Germinal center (tissue), 1 donor: Measurements from ENCODE around the gene PRLHR.
"Not testable (repeated sequence)": the region's sequence is repeated elsewhere in the genome, so short reads cannot be mapped to it uniquely, and the experiment has no call there.

Experiments used
- DNase-seq: peaks from one replicate; pipeline ENCODE4 v3.0.0; 2012; ENCODE audit warnings: mixed read lengths, low spot score

The PRLHR gene

DNA sequence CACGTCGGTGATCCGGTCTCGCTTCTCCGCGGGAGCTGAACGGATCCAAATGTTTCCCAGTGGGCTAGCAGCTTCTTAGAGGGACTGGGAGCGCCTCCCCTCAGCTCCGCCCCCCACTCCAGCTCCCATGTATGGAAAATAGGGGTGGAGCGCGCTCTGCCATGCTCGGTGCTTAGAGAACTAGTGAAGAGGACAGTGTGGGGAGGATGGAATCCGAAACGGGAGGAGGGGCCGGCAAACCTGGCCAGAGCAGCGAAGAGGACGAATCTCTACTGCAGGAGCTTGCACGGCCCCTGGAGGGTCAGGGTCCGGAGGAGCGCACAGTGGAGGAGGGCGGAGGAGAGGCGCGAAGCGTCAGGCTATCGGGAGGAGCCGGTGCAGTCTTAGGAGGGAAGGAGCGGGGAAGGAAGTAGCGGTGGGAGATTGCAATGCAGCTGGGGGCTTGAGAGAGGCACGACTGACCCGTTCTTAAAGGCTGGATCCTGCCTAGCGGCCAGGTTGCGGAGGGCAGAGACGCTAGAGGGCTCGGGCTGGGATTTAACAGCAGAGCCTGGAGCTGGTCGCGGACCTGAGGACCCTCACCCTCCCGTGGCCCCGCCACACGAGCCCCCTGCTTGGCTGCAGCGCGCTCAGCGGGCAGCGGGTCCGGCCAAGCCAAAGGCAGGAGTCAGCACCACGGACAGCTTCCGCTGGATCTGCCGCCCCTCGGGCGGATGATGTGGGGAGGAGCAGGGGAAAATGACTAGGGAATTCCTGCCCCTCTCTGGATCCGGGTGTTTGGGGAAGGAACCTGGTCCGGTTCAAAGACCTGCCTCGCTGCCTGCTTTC lies at the start of gene PRLHR:
TSS of gene PRLHR (minus strand) at position 51 of the 828 bp plus-strand sequence. CDS start 404 bp downstream, outside the sequence.
- no peak for DNase-seq

DNA sequence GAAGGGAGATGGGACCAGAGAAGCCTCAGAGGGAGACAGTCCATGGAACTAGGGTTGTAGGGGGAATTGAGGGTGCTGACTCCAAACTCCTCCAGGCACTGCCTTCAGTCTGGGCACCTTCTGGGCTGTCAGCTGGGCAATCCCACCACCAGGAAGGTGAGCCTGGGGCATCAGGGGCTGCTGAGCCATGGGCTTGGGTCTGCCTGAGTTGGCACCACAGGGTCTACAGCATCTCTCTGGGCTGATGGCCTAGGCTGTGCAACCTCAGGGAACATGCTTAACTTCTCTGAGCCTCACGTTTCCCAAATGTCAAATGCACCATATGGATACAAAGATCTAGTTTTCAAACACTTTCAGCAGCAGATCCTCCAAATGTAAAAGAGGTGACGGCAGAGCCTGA lies 46.8 kb upstream of the PRLHR start:
- DNase-seq = no peak

DNA sequence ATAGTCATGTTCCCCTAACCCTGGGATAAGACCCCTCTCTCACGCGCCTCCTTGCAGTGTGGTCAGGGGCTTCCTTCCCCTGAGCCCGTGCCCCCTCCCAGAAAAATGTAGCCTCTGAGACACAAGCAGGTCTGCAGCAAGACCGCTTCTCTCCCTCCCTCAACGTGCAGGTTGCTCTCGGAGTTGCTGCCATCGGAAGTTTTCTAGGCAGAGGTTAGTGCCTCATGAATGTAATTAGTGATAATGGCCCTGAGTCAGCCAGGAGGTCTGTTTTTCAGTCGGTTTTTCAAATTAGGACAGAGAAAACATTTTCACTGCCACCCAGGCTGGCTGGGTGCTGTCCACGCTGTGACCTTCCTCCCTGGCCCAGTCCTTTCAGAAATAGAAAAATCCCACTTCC lies 43.2 kb upstream of the PRLHR start:
- no peak for DNase-seq

DNA sequence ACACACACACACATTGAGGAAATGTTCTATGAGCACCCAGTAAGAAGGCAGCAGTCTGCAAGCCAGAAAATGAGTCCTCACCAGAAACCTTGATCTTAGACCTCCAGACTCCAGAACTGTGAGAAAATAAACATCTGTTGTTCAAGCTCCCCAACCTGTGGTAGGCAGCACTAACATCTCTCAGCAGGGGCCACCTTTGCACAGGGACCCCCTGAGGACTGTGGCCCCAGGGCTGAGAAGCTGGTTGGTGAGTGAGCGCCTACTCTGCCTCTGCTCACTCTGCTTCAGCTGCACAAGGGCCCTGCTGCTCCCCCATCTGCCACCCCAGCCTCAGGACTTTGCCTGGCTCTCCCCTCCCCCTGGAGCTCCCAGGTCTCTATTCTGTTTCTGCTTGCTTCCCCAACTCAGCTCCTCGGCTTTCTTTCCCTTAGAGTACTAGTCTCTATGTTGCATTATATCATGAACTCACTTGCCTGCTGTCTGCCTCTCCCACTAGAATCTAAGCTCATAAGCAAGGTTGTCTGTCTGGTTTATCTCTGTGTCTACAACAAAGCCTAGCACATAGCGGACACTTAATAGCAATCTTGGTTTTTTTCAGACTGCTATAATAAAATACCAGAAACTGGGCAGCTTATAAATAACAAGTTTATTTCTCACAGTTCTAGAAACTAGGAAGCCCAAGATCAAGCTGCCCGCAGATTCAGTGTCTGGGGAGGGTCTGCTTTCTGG lies 40.4 kb upstream of the PRLHR start:
- DNase-seq = no peak

DNA sequence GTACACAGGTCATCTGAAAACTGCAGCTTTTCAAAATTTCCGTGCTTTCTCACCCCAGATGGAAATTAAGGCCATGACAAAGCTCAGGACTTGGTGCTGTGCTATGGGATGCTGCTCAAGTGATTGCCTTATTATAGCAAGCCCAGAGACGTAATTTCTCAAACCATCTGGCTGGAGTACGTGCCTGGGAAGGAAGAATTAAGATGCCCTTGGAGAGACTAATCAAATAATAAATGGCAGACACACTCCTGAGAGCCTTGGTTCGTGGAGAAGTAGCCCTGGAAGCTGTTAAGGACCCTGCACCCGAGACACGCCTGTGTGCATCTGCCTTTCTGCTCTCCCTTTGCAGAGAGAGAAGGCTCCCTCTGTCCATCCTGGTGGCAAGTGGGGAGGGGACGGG lies 38.3 kb upstream of the PRLHR start:
- DNase-seq = no peak

DNA sequence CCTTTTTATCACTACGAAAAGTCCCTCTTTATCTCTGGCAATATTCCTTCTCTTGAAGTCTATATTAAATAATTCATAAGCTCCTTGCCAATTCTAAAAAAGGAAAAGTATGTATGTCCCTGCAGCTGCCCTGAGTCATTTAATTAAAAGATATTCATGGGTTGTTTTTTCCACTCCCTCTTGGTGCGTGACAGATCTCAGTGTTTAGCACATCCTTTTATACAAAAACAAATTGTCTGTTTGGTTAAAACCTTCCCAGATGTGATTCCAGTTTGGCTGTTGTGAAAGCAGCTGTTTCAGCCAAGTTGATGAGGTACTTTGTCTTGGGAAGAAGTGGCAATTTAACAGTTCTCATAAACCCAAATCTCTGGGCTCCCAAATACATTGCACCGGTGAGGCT lies 33.8 kb upstream of the PRLHR start:
- DNase-seq = no peak

DNA sequence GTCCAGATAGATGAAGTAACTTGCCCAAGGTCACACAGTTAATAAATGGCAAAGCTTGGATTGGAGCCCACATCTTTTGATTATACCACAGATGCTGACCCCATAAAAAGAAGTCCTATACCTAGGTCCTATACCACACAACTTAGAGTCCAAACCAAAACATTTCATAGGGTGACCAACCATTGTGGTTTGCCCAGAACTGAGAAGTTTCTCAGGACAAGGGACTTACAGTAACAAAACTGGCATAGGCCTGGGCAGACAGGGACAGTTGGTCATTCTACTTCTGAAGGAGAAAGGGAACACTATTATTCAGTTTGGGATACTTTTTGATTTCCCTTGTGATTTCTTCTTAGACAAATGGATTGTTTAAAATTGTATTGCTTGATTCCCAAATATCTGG lies 32.9 kb upstream of the PRLHR start:
- no peak for DNase-seq

DNA sequence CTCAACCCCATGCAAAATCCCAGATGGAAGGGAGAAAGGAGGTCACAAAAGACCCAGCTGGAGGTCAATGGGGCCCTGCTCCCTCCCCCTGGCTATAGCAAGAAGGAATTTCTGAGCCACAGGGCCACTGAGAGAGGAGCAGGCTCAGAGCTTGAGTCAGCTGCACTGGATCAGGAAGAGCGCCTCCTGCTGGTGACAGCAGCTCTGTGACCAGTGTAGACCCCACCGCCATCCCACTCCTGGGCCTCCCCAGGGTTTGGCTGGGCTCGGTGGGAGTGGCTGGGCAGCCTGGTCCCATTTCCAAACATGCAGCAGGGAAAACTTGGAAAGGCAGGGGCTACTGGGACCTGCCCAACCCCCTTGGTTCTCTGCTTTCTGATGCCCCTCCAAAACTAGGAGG lies 31.5 kb upstream of the PRLHR start:
- DNase-seq = no peak

DNA sequence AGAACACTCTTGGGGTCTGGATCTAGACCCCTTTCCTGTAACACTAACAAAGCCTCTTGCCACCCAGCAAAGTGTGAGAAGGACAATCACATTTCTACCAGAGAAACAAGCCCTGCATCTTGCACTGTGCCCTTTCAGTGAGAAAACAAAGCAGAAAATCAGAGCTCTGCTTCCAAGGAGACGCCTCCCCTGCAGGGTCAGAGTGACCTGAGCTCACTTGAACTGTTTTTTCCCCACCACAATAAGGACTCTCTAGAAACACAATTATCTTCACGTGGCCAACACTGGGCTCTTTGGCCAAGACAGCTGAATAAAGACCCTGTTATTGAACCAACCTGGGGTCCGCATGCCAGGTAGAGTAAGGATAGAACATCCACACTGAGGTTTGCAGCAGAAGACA lies 30.1 kb upstream of the PRLHR start:
- no peak for DNase-seq

DNA sequence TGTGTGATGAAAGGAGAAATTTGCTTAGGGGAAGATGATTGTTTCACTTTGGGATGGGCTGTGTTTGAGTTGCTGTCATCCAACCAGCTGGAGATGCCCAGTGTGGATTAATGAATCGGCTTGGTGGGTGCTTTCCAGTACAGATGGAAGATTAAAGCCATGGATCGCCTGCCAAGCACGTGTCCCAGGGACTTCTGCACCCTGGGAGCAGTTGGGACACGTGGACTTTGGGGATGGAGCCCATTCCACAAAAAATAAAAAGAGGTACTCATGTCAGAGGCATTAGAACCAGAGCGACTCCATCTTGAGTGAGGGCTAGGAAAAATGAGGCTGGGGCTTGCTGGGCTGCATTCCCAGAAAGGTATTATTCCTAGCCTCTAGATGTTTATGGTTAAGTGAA lies 29.3 kb upstream of the PRLHR start:
- DNase-seq = no peak

DNA sequence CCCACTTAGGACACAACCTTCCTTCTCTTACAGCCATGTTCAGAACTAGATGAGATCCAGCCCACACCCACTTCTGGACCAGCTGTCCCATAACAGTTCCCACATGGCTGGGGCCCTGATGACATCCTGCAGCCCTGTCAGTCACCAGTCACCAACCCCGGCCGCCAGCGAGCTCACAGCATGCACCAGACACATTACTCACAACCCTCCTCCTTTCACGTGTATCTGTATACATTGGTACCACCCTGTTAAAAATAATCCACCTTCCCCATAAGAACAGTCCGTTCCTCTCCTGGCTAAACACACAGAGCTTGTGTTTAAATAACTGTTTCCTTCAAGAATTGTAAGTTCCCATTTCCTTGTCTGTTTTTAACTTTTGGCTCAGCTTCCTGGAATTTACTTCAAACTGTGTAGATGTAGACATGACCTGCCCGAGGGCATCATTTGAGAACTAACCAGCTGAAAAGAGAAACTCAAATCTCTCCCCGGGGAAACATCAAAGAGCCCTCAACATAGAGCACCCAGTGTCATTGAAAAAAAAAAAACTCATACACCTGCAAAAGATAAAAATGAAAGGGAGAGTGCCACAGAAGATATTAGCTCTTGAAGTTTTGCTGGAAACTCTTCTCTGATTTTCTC lies 26.0 kb upstream of the PRLHR start:
- no peak for DNase-seq

DNA sequence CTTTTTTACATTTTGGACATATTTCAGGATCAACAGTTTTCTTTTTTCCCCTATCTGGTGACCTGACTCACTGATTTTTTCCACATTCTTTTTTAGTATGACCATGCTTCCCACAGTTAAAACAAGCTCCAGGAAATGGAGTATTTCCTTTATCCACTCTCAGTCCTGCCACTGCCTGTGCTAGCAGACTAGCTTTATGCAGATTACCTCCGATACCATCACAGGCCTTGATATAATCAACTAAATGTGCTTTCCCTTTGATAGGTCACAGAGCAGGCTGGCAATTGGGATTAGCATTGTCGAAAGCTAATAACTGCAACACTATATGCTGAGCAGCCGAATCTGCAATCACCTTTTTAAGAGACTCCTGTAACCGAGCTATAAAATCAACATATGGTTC lies 18.4 kb upstream of the PRLHR start:
- not testable (repeated sequence) for DNase-seq

DNA sequence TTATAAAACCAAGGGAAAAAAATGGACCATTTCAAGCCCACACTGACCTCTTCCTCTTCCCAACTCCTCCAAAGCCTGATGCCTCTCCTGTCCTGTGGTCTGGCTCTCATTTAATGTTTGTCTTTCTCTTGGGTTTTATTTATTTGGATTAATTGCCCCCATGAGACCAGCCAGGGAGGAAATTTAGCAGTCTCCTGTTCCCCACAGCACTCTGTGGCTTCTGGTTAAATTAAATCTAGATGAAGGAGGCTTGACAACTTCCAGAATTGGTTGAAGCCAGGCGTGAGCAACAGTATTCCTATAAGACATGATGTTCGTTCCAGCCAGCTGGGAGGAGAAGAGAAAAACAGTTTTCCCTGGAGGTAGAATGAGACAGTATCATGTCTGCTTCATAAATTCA lies 15.1 kb upstream of the PRLHR start:
- DNase-seq = no peak

DNA sequence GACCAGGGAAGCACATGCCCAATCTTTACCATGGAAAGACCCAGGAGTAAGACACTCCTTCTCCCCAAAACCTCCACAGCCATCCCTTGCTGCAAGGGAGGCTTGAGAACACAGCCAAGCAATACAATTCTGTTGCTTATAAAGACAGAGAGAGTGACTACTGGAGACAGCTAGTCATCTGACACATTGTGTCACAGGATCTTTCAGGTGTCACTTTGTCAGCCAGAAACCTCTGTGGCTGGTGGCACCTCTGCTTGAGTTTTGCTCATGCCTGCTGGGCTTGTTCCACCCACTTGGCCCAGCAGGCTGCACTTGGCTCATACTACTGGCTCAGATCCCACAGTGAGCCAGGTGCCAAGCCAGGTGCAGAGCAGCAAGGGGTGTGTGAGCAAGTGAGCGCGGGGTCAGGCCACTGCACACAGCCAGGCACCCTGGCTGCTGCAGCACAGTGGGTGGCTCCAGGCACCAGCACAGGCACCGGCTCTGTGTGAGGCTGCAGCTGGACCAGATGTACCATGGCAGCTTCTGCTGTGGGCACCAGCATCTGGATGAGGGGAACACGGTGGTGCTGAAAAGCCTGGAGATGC lies 12.4 kb upstream of the PRLHR start:
- no peak for DNase-seq

DNA sequence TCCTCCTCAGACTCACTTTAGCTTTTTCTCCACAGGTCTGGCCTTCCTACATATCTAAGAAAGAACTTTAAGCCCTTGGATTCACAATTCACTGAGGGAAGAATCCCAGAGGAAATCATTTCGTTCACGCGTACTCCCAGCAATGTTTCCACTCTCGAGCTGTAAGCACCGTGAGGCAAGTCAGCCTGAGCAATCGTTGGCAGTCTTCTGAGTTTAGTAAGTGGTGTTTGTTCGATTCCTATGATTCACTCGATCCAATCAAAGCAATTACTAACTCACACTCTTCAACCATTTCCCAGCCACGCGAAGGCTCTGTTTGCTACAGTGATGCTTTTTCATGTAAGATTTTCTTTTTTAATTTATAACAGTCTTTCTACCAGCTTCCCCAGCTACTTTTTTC lies 10.2 kb upstream of the PRLHR start:
- DNase-seq = no peak

DNA sequence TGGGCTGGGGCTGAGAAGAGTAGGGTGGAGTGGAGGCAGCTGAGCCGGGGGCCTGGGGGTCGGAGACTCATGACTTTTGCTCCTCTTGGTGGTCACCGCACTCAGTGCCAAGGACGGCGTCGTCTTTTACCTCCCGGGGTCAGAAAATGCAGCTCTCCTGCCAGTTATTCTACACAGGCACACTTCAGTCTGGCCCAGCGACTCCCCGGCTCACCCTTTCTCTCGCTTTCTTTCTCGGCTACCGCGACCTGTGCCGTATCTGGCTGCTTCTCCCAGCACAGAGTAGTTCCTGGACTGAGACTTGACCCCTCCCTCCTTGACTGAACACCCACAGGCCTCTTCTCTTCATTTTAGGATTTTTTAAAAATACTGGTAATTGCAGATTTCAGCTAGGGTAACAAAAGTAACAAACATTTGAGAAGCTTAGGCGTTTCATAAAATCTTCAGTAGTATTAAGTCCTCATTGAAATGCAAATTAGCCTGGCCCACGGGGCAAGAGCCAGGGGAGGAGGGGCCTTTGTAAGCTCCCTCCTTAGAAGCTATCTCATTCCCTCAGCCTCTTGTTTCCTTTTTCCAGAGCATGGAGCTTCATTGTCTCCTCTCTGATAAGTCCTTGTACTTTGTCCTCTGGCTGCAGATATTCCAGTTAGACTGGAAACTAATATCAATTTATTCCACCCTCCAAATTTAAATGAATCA lies 1.1 kb upstream of the PRLHR start:
- DNase-seq = no peak

DNA sequence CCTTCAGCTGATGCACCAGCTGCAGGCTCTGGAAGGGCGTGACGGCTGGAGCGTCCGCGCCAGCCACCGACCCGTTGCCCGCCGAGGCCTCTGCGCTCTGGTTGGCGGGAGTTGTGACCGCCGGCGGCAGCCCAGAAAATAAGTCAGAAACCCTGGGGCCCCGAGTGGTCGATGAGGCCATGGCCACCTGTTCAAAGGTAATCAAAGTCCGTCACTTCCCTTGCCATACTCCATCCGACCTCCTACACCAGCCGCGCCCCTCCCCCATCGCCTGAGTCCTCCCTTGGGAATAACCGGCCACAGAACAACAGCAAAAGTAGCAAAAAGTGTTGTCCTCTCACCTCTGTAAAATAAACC lies 406 bp downstream of the PRLHR start:
- DNase-seq = no peak

DNA sequence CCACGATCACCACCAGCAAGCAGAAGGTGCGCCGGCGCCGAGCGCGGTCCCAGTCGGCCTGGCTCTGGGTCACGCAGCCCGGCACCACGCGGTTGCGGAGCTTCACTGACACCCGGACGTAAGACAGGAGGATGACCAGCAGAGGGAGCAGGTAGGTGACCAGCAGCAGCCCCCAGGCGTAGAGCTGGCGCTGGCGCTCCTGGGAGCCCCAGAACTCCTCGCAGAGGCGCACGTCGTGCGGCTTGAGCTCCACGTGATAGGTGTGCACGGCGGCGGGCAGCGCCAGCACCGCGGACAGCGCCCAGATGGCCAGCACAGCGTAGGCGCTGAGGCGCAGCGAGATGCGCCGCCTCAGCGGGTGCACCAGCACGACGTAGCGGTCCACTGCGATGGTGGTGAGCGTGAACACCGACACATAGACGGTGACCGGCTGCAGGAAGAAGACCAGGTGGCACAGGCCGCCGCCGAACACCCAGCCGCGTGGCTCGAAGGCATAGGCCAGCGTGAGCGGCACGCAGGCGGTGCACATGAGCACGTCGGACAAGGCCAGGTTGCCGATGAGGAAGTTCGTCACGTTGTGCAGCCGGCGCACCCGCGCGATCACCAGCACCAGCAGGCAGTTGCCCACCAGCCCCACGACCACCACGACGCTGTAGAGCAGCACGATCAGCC lies 920 bp downstream of the PRLHR start:
- no peak for DNase-seq

DNA sequence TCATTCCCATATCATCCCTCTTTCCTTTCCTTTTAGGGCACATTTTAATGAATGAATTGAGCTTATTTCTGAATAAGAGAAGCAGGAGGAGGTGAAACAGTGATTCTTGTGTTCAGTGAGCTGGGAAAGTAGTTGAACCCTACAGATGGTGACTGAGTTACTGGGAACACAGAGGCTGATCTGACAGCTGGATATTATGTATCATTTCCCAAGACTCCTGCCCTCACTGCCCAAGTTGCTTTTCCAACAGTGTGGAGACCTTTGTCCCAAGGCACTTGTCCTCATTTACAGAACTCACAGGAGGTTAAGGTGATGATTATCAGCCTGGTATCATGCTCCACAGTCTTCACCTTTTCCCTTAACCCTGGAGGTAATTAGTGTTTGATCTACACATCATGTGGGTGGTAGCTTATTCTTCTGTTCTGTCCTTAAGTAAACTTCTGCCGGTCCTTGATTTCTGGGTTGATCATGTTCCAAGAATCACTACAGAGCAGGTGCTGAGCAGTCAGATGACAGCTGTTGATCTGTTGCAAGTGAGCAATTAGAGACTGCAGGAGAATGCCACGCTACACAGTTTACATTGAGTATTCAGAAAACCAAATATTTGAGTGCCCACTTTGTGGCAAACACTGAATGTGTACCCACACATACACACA lies 2.6 kb downstream of the PRLHR start:
- no peak for DNase-seq

DNA sequence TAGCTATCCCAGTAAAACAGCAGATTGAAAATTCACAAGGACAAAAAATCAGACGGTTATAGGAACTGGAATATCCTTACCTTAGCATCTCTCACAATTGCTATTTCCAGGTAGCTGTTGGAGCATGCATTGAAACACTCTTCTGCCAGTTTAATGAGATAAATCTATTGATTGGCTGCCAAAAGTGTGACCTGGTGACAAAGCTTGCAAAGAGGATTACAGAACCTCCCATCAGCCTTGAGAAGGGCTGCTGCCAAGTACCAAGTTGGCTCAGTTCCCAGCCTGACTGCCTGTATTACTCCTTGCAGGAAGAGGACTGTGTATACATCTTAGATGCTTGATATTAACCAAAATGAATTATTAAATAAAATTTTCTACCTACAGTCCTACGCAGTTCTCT lies 5.1 kb downstream of the PRLHR start:
- no peak for DNase-seq
